HG02763 (cell line): ENCODE data around the gene RNF152.

Experiments
- ATAC-seq: cut with Tn5 transposase; IDR thresholded peaks from one replicate; pipeline ENCODE4 v1.9.1; 2021; ENCODE audit warnings: mild to moderate bottlenecking, moderate library complexity; ENCODE audit not compliant: unreplicated experiment

Gene RNF152

DNA sequence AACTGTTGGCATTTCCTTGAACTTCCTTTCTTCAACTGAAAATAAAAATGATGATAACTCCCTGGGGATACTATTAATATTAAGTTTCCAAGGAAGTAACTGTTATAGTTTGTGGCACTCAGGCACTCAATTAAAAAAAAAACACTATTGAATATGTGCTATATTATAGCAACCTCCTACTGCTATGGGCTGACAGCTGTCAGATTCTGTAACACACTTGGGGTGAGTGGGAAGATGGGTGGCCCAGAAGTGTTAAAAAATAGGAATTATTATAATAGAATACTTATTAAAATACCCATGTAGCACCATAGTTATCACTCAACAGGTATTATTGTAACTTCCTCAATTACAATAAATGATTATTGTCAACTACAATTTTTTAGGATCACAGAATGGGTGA, 130.9 kb downstream of the RNF152 start:
- ATAC-seq = no peak
